ENCODE data around the gene GZMM.

The GZMM gene

GRCh38 chr19:592101-592500 is 48.2 kb downstream of the GZMM start:
- H3K27me3 ChIP-seq (ENCODE audit: control insufficient read depth, insufficient read depth, low read length), result peaks cover 13% of the 10 kb centered on the region; the same call in 1 of the 2 replicates
- DNase-seq (ENCODE audit: low read depth, low spot score), result no peak
- H3K27ac ChIP-seq (ENCODE audit: low read length), result no peak overlapping the region
- H3K9me3 ChIP-seq (ENCODE audit: control insufficient read depth, insufficient read depth, low read length), result no peaks in the 10 kb centered on the region
- H3K4me3 ChIP-seq (ENCODE audit: low read length), result no peak overlapping the region
- peaks cover 3% of the 10 kb centered on the region; the same call in 1 of the 2 replicates for H3K4me1 ChIP-seq (ENCODE audit: control insufficient read depth, insufficient read depth, low read length)
- WGBS (ENCODE audit: insufficient coverage, insufficient read length), result no CpG with 5 or more reads among the region's 19 CpGs
- no peaks in the 10 kb centered on the region for H3K36me3 ChIP-seq (ENCODE audit: control insufficient read depth, insufficient read depth, low read length)

GRCh38 chr19:593055-593454 is 49.2 kb downstream of the GZMM start:
- H3K27me3 ChIP-seq (ENCODE audit: control insufficient read depth, insufficient read depth, low read length), result peaks cover 13% of the 10 kb centered on the region; the same call in 1 of the 2 replicates
- H3K9me3 ChIP-seq (ENCODE audit: control insufficient read depth, insufficient read depth, low read length), result no peaks in the 10 kb centered on the region
- no peak for DNase-seq (ENCODE audit: low read depth, low spot score)
- H3K4me1 ChIP-seq (ENCODE audit: control insufficient read depth, insufficient read depth, low read length), result peaks cover 3% of the 10 kb centered on the region; the same call in 1 of the 2 replicates
- H3K4me3 ChIP-seq (ENCODE audit: low read length), result no peak overlapping the region
- H3K27ac ChIP-seq (ENCODE audit: low read length), result no peak overlapping the region
- WGBS (ENCODE audit: insufficient coverage, insufficient read length), result no CpG with 5 or more reads among the region's 18 CpGs
- H3K36me3 ChIP-seq (ENCODE audit: control insufficient read depth, insufficient read depth, low read length), result no peaks in the 10 kb centered on the region

GRCh38 chr19:593505-593904 is 49.7 kb downstream of the GZMM start:
- H3K27ac ChIP-seq (ENCODE audit: low read length), result no peak overlapping the region
- H3K4me1 ChIP-seq (ENCODE audit: control insufficient read depth, insufficient read depth, low read length), result peaks cover 3% of the 10 kb centered on the region; the same call in 1 of the 2 replicates
- H3K36me3 ChIP-seq (ENCODE audit: control insufficient read depth, insufficient read depth, low read length), result no peaks in the 10 kb centered on the region
- H3K27me3 ChIP-seq (ENCODE audit: control insufficient read depth, insufficient read depth, low read length), result peaks cover 13% of the 10 kb centered on the region; the same call in 1 of the 2 replicates
- no peak for DNase-seq (ENCODE audit: low read depth, low spot score)
- no peaks in the 10 kb centered on the region for H3K9me3 ChIP-seq (ENCODE audit: control insufficient read depth, insufficient read depth, low read length)
- no CpG with 5 or more reads among the region's 9 CpGs for WGBS (ENCODE audit: insufficient coverage, insufficient read length)
- no peak overlapping the region for H3K4me3 ChIP-seq (ENCODE audit: low read length)

- Histone ChIP-seq H3K4me3 (ENCODE audit: low read length) (no peak overlapping the region), H3K36me3 (ENCODE audit: control insufficient read depth, insufficient read depth, low read length) (no peaks in the 10 kb centered on the region), H3K9me3 (ENCODE audit: control insufficient read depth, insufficient read depth, low read length) (no peaks in the 10 kb centered on the region), H3K27ac (ENCODE audit: low read length) (no peak overlapping the region), H3K27me3 (ENCODE audit: control insufficient read depth, insufficient read depth, low read length) (peaks cover 7% of the 10 kb centered on the region; the same call in 1 of the 2 replicates), H3K4me1 (ENCODE audit: control insufficient read depth, insufficient read depth, low read length) (peaks cover 2% of the 10 kb centered on the region; the same call in 1 of the 2 replicates)
- WGBS (ENCODE audit: insufficient coverage, insufficient read length), result no CpG with 5 or more reads among the region's 24 CpGs
- no peak for DNase-seq (ENCODE audit: low read depth, low spot score)
Measured at GRCh38 chr19:594265-594870, 50.5 kb downstream of the GZMM start.

- DNase-seq (ENCODE audit: low read depth, low spot score), result no peak
- Histone ChIP-seq H3K27ac (ENCODE audit: low read length) (no peak overlapping the region), H3K4me1 (ENCODE audit: control insufficient read depth, insufficient read depth, low read length) (peaks cover 2% of the 10 kb centered on the region; the same call in 1 of the 2 replicates), H3K27me3 (ENCODE audit: control insufficient read depth, insufficient read depth, low read length) (peaks cover 7% of the 10 kb centered on the region; the same call in 1 of the 2 replicates), H3K4me3 (ENCODE audit: low read length) (no peak overlapping the region), H3K36me3 (ENCODE audit: control insufficient read depth, insufficient read depth, low read length) (no peaks in the 10 kb centered on the region), H3K9me3 (ENCODE audit: control insufficient read depth, insufficient read depth, low read length) (no peaks in the 10 kb centered on the region)
- no CpG with 5 or more reads among the region's 42 CpGs for WGBS (ENCODE audit: insufficient coverage, insufficient read length)
Measured at GRCh38 chr19:595326-596262, 51.7 kb downstream of the GZMM start.

GRCh38 chr19:596263-596655 is 52.4 kb downstream of the GZMM start:
- no peak for DNase-seq (ENCODE audit: low read depth, low spot score)
- Histone ChIP-seq H3K36me3 (ENCODE audit: control insufficient read depth, insufficient read depth, low read length) (no peaks in the 10 kb centered on the region), H3K27me3 (ENCODE audit: control insufficient read depth, insufficient read depth, low read length) (peaks cover 2% of the 10 kb centered on the region; the same call in 1 of the 2 replicates), H3K27ac (ENCODE audit: low read length) (no peak overlapping the region), H3K9me3 (ENCODE audit: control insufficient read depth, insufficient read depth, low read length) (no peaks in the 10 kb centered on the region), H3K4me3 (ENCODE audit: low read length) (no peak overlapping the region), H3K4me1 (ENCODE audit: control insufficient read depth, insufficient read depth, low read length) (peaks cover 2% of the 10 kb centered on the region; the same call in 1 of the 2 replicates)
- WGBS (ENCODE audit: insufficient coverage, insufficient read length), result no CpG with 5 or more reads among the region's 16 CpGs

- no peak overlapping the region for H3K4me3 ChIP-seq (ENCODE audit: low read length)
- no peaks in the 10 kb centered on the region for H3K9me3 ChIP-seq (ENCODE audit: control insufficient read depth, insufficient read depth, low read length)
- DNase-seq (ENCODE audit: low read depth, low spot score), result no peak
- no peaks in the 10 kb centered on the region for H3K4me1 ChIP-seq (ENCODE audit: control insufficient read depth, insufficient read depth, low read length)
- no CpG with 5 or more reads among the region's 18 CpGs for WGBS (ENCODE audit: insufficient coverage, insufficient read length)
- H3K36me3 ChIP-seq (ENCODE audit: control insufficient read depth, insufficient read depth, low read length), result no peaks in the 10 kb centered on the region; the same call in 1 of the 2 replicates
- H3K27ac ChIP-seq (ENCODE audit: low read length), result no peak overlapping the region
- no peaks in the 10 kb centered on the region for H3K27me3 ChIP-seq (ENCODE audit: control insufficient read depth, insufficient read depth, low read length)
Measured at GRCh38 chr19:597406-598315, 53.8 kb downstream of the GZMM start.

Measured in iPS DF 6.9 (cell line).